HT-29 (cell line): ENCODE data around the gene GMNC. TPM values are rescaled to one million over a fixed set of nuclear protein-coding genes. Genes with fewer than 3 reads are reported as not detected.

Experiments used
- DNase-seq: peaks from one replicate; pipeline ENCODE4 v3.0.0-alpha.2; 2015; ENCODE audit warnings: low spot score
- total RNA-seq: library from RNA; depleted of rRNA; stranded (reverse); fragments of >200 nt; shearing (Covaris generic); gene quantifications from 2 replicates; pipeline ENCODE4 v1.2.3, GENCODE V29; 2014

Gene GMNC
- total RNA-seq, 1 experiment from 2014 or later = not detected

GRCh38 chr3:190849607-190850006 lies 12.9 kb downstream of the GMNC start:
- no peak for DNase-seq

- no peak for DNase-seq
Observed at GRCh38 chr3:190848870-190849269, 13.6 kb downstream of the GMNC start.

- no peak for DNase-seq
Observed at GRCh38 chr3:190847436-190847835, 15.1 kb downstream of the GMNC start.

GRCh38 chr3:190840146-190840545 lies 22.3 kb downstream of the GMNC start:
- DNase-seq = no peak

- no peak for DNase-seq
Observed at GRCh38 chr3:190831225-190831624, 31.3 kb downstream of the GMNC start.

GRCh38 chr3:190830031-190830430 lies 32.5 kb downstream of the GMNC start:
- DNase-seq = no peak

- DNase-seq = no peak
Observed at GRCh38 chr3:190826018-190826417, 36.5 kb downstream of the GMNC start.

- no peak for DNase-seq
Observed at GRCh38 chr3:190825386-190826016, 37.0 kb downstream of the GMNC start.

- peak; percentile 80 for DNase-seq
Observed at GRCh38 chr3:190811775-190812480, 50.6 kb downstream of the GMNC start.

GRCh38 chr3:190810957-190811356 lies 51.5 kb downstream of the GMNC start:
- no peak for DNase-seq

- DNase-seq = no peak
Observed at GRCh38 chr3:190809351-190809750, 53.1 kb downstream of the GMNC start.

GRCh38 chr3:190807719-190808375 lies 54.6 kb downstream of the GMNC start:
- no peak for DNase-seq
